DMS153 (cell line): Measurements from ENCODE around the gene LRP1B.

ENCODE experiments used
- DNase-seq: peaks from one replicate; lab custom pipeline; 2025; lab: John Stamatoyannopoulos, UW

LRP1B gene

DNA sequence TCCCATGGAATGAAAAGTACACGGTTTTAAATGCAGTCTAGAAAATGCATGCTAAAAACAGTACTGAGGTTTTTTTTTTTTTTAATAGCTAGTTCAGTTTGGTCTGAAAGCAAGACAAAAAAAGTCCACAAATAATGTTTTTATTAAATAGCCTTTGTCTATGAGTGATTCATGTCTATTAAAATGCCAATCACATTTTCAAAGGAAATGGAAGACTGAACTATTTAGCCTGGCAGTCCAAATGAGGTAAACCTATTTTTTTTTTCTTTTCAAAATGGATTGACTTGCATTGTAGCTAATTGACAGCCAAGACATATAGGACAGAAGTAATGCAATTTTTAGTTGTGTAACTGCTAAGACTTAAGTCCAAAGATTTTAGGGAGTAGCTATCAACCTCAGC lies 90.3 kb downstream of the LRP1B start:
- DNase-seq: no peak

DNA sequence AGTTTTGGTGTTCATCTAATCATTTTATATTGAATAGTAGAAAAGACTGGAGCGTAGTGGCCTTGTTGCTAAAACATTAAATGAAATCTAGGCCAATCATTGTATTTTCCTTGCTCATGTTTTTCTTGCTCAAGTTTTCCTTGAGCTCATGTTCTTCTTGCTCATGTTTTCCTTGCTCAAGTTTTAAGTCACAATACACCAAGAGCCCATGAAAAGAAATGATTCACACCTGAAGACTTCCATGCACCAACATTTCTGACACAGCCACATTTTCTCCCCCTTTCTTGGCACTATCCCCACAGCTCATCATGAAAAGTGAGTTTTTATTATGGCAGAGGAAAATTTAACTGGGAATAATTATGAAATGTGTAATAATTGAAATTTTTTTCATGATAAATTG lies 92.0 kb downstream of the LRP1B start:
- DNase-seq: no peak

DNA sequence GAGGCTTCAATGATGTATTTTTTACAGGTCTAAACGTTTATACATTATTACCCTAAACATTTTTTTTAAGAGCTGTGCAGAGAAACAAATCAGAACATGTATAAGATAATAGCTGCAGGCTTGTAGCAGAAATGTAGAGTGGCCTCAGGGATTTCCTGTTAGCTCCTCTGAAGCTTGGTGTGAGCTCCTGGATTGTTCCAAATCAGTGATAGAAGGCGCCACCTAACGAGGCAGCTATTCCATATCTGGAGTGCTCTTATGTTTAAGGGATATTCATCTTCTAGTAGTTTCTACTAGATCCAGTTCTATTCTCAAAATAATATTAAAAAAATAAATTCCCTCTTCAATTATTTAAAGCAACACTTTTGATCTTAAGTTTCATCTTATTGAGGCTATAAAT lies 93.1 kb downstream of the LRP1B start:
- DNase-seq: no peak

DNA sequence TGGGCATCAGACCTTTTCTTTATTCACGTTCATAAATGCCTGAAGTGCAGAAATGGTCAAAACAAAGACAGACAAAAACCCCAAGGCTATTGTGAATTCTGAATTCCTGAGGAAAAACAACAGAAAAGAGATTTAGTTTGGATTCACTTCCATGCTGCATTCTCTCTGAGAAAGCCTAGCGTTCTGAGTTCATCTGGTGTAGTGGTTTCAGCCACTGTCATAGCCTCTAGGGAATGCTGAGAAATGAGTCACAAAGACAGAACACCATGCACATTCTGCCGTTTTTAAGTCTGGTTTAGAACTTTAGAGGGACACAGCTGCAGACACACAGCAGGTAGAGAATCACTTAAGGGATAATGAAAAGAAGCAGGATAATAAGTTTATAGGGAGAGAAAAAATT lies 93.8 kb downstream of the LRP1B start:
- DNase-seq: no peak

- DNase-seq: no peak
Observed at GRCh38 chr2:142033393-142033792, 97.4 kb downstream of the LRP1B start.

DNA sequence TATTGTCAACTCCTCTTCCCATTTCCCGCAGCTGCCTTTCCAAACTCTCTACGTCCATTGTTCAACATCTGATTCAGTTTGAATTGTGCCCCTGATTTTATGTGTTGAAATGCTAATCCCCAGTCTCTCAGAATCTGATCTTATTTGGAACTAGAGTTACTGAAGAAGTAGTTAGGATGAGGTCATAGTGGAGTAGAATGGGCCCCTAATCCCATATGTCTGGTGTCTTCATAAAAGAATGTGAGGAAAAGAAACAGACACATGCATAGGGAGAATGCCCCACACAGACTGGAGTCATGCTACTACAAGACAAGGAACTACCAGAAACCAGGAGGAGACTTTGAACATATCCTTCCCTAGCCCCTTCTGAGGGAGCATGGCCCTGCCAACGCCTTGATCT lies 99.2 kb downstream of the LRP1B start:
- DNase-seq: no peak

GRCh38 chr2:142030735-142031134 lies 100.1 kb downstream of the LRP1B start:
- no peak for DNase-seq

- no peak for DNase-seq
Observed at GRCh38 chr2:142029974-142030373, 100.8 kb downstream of the LRP1B start.

DNA sequence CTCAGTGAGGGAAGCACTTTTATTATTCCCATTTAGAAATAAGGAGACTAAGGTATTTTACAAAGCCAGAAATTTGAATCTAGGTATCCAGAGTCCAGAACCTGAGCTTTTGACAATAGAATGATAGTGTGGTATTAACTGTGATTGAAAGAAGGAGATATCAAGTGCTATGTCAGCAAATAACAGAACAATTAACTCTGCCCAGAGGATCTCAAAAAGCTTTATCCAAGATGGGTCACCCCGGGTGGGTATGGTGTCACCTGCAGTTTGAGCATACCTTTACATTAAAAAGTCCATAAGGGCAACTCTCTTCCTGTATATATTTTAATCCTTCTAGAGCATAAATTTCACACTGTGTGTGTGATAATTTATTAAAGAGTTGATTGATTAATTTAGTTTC lies 105.4 kb downstream of the LRP1B start:
- DNase-seq: no peak

DNA sequence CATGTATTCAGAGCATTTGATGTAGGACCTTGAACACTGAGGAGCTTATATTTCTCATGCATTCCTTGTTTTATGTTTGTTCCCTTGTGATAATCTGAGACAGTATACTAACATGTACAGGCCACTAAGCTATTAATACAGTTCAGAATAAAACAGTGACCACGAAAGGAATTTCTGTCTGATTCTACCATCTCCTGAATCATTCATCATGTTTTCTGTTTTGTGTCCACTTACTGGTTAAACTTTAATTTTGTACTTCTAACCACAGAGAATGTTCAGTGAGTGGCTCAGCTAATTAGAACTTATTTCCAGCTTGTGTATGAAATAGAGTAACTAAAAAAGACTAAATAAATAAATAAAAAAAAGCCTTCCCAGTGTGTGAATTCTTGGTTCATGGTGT lies 110.4 kb downstream of the LRP1B start:
- no peak for DNase-seq

GRCh38 chr2:142014536-142014935 lies 116.3 kb downstream of the LRP1B start:
- no peak for DNase-seq

DNA sequence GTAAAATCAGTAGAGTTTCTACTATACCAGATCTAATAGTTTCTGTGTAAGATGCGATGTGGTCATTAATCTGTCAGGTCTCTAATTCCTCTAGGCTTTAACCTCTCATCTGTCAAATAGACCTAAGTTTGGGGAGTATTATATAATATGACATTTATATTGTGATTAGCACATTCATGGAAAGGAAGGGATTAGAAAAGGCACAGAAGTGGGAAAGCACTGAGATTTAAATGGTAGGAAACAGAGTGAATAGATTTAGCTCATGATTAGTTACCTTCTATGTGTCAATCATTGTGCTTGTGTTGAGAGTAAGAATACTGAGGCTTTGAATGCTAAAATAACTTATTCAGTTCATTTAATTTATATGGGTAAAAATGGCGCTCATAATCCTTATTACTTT lies 118.0 kb downstream of the LRP1B start:
- DNase-seq: no peak

DNA sequence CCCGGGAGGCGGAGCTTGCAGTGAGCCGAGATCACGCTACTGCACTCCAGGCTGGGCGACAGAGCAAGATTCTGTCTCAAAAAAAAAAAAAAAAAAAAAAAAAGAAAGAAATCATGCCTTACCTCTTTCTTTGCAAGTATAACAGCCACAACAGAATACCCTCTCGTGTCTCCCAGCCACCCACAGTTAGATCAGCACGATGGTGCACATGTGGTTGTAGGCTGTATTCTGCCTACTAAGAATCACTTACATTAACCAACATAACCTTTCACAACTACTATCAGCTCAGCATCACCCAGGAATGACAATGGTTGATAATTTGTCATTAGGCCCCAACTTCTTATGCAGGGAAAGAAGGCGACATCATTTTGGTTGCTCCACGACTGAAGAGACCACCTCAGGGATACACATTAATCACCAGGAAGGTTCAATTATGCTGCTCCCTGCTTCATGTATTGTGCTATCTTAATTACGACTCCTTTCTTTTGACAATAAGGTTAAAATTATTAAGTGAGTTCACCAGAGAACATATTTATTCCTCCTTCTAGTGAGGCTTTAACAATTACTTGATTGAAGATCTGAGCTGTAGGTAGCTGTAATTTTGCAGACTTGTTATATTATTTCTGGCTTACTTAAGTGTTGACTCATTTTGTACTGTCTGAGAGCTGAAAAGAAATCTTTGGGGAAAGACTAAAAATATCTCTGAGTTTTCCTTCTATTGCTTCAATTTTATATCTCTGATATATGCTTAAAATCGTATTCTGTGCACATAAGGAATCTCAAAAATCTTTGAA lies 120.1 kb downstream of the LRP1B start:
- DNase-seq: no peak

- DNase-seq: no peak
Observed at GRCh38 chr2:142008135-142008744, 122.6 kb downstream of the LRP1B start.

- no peak for DNase-seq
Observed at GRCh38 chr2:141994066-141994465, 136.8 kb downstream of the LRP1B start.

GRCh38 chr2:141992695-141993094 lies 138.1 kb downstream of the LRP1B start:
- no peak for DNase-seq

- no peak for DNase-seq
Observed at GRCh38 chr2:141968433-141968832, 162.4 kb downstream of the LRP1B start.

GRCh38 chr2:141967980-141968379 lies 162.8 kb downstream of the LRP1B start:
- no peak for DNase-seq

GRCh38 chr2:141967503-141967902 lies 163.3 kb downstream of the LRP1B start:
- DNase-seq: no peak

DNA sequence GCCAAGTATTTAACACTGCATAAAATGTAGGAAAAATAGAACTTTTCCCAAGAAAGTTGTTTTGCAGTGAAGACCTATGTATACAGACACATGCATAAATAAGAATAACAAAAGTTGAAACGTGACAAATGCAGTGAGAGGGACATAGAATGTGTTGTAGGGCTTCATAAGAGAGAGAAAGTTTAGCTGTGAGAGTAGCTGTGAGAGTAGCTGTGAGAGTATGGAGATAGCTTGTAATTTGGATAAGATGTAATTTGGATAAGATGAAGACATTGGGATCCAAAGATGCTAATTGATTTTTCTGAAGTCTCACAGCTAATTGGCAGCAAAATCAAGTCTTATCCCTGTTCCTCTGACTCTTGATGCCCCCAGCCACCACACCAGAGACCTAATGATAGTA lies 170.9 kb downstream of the LRP1B start:
- no peak for DNase-seq

DNA sequence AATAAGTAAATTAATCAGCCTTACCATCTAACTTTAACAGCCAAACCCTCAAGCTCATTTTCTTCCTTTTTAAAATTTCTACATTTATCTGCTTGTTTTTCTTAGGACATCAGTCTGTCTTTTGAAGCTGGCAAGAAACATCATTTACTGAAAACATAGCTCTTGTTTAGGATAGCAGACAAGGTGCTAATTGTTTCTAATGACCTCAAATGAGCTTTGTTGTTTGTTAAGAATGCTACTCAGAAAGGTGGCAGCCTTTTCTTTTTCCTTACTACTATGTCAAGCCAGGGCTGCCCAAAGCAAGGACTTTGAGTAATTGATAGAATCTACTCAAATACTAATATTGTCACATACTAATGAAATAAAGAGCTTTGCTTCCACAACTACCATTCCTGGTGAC lies 171.8 kb downstream of the LRP1B start:
- no peak for DNase-seq

DNA sequence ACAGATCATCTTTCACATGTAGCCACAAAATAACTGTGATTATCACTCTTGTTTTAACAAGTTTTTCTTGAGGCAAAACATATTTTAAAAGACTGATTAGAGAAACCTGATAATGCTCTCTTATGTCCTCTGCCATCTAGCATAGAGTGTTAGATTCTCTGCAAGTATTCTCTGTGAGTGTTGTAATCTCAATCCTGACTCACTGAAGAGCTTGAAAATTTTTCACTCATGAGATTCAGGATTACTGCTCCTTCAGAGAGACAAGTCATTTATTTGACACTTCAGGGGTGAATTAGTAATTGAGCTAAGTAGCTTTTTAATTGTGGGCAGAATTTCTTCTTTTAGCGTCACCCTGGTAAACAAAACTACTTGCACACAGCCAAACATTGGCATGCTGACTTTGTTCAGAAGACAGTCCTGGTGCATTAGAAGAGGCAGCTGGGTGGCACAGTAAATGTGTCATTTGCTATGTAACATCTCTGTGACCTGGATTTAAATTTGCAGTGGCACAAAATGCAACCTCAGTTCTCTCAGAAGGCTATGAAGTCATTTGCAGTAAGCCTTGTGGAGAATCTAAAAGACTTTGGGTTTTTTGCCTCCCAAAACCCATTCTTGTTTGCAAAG lies 172.9 kb downstream of the LRP1B start:
- DNase-seq: no peak

- DNase-seq: no peak
Observed at GRCh38 chr2:141957321-141957720, 173.5 kb downstream of the LRP1B start.
